CD1c-positive myeloid dendritic cell (primary cell): ENCODE measurements around the gene TMEM158.

Experiments used
- DNase-seq: peaks from one replicate; pipeline ENCODE4 v3.0.0-alpha.2; 2016; ENCODE audit errors: extremely low spot score

Gene TMEM158

DNA sequence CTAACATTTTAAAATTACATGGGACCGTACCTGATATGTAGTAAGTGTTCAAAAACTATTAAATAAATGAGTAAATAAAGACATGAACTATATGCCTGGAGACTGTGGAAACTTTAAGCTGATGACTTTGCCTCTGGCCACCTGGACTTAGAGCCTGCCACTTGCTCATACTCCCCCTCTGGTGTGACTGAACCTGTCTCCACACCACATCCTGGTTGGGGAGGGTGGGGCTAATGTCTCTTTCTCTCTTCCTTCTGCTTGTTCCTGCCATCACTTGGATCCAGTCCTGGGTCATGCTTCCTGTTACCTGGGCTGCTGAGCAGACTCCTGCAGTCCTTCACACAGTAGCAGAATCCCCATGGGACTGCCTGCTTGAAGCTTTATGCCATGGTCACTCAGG is 8.2 kb upstream of the TMEM158 start:
- no peak for DNase-seq

GRCh38 chr3:45232521-45232920 is 6.4 kb upstream of the TMEM158 start:
- no peak for DNase-seq

DNA sequence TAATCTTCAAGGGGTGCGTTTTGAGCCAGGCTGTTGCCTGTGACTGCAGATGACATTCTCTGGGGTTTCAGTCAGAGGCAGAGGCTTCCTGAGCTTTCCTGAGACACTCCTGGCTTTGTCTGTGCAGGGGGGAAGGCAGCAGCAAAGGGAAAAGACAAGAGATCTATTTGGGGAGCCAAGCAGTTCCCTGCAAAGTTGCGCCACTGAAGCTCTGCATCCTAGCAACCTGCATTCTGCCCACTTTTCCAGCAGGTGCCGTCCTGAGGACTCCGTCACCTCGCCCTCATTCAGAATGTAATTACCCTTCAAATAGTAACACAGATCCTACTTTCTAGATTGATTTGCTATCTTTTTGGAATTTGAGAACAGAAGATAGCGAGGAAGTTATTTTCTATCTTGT is 1.9 kb upstream of the TMEM158 start:
- no peak for DNase-seq

- DNase-seq: no peak
Measured at GRCh38 chr3:45227071-45227820, 1.2 kb upstream of the TMEM158 start.

- peak; percentile 39 for DNase-seq
Measured at GRCh38 chr3:45225465-45226205, 452 bp downstream of the TMEM158 start.

DNA sequence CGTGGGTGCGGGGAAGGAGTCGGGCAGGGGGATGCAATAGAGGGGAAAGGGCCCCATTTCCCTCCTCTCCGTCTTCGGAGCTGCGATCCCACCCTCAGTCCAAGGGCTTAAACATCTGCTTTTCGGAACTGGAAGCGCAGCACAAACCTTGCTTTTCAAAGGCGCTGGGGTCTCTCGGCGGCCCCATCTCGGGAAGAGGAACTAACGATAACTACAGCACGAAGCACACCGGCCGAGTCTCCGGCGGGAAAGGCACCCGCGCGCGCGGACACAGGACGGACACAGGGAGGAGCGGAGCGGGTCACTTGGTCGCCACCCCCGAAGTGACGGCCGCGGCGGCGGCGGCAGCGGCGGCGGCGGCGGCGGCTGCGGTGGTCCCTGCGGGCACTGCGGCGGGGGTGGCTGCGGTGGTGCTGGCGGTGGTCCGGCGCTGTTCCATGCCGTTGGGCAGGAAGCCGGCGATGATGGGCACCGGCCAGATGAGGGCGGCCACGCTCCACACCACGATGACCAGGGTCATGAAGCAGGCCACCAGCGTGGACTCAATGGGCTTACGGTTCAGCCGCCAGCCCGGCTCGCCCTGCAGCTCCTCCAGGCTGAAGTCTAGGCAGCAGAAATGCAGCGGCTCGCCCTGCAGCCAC is 1.1 kb downstream of the TMEM158 start:
- peak; percentile 74 for DNase-seq

GRCh38 chr3:45223889-45224727 is 2.0 kb downstream of the TMEM158 start:
- peak; percentile 37 for DNase-seq

DNA sequence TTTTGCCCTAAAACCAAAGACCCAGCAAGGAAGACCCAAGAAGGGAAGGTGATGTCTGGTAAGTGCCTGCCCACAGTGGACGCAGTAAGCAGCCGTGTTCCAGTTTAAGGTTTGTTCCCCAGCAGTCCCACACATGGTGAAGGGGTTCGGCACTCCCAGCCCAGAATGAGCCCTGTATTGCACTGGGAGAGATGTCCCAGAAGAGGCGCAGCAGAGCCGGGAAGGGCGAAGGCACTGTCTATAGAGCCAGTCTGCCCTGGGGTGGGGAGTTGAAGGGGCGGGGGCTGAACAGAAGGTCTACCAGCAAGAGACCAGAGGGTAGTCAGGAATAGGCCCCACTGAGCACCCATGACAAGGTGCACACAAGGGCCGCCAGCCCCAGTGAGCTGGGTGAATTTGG is 6.4 kb downstream of the TMEM158 start:
- no peak for DNase-seq

DNA sequence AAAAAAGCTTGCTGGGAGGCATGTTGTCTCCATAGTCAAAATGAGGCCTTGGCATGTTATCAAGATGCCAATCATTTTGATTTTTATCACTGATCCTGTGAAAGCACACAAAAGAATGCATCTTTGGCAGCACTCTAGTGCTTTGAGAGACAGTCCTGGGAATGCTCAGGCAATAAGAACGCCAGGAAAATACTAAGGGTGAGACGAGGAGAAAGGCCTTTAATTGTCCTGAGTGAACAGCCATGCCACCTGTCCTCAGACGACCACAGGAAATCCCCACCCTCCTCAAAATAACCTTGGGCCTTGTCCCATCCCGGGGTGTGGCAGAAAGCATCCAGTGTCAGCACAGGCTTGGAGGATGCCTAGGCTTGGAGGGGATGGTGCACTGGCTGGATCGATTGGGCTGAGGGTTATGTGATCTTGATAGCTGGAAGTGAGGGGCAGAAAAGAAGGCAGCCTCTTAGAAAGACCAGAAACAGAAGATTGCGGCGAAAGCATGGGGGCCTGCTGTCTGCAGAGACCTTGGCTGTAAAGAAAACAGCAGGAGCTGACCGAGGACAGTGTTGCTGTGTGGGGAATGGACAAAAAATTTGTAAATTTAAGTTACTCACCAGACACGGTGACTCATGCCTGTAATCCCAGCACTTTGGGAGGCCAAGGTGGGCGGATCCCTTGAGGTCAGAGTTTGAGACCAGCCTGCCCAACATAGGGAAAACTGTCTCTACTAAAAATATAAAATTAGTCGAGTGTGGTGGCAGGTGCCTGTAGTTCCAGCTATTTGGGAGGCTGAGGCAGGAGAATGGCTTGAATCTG is 7.3 kb downstream of the TMEM158 start:
- DNase-seq: peak; percentile 26

GRCh38 chr3:45216021-45216609 is 10.0 kb downstream of the TMEM158 start:
- no peak for DNase-seq

DNA sequence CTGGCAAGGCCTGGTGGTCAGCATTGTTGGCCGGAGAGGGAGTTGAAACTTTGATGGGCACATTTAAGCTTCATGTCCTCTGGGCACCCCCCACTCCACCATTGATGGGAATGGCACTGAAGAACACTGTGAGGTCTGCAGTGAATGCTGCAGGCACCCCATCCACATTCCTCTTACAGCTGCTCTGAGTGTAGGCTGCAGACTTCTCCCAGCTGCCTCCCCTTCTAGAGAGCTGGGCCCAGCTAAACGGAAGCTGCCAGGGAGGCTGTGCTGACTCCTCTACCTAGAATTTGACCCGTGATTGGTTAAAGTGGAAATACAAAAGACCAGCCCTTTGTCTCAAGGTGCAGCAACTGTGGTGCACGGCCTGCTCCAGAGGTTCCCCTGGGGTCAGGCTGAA is 10.6 kb downstream of the TMEM158 start:
- DNase-seq: no peak

DNA sequence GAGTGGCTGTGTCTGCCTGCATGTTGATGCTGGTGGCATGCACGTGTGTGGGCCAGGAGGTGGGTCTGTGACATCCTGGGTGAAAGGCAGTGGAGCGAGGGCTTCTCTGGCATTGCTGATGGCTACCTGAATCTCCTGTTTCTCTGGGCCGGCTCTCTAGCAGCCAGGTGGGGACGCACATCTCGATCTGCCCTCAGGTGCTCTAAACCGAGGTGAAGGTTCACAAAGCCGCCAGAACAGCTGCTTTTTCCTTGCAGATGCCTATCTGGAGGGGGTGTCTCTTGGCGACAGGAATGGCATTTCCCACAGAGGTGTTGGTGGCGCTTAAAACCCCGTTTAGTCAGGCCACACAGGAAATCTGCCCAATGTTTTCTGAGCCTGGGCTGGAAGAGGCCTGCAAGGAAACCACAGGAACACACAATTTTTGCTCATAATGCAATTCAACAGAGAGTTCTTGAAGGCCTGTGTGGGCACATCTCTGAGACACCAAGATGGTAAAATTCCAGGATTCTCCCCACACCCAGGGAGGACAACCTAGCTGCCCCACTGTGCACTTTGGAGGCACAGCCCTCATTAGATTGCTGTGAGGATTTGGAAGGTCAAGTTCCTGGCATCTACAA is 11.9 kb downstream of the TMEM158 start:
- no peak for DNase-seq

- no peak for DNase-seq
Measured at GRCh38 chr3:45212095-45212468, 14.0 kb downstream of the TMEM158 start.

DNA sequence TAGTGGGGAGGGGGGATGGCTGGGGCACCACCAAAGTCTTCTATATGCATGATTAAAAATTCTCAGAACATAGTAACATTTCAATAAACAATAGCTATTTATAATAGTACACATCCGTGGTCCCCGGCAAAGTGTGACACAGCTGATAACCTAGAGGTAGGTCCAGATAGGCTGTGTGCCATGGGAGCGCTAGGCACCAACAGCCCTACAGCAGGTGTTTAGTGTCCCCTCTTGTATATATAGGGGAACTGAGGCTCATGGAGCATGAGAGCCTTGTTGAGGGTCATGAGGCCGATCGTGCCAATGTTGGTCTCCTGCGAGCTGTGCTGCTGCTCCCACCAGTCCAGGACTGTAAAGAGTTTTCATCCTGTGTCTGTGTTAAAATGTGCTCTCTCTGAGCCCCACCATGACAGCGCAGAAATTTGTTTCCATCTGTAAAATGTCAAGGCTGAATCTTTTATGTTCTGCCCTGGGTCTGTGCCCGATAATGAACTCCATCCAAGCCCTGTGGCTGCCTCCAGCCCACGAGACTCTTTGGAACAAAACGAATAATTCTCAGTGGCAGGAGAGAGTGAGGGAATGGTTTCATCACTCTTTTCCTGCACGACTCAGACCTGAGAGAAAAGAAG is 14.5 kb downstream of the TMEM158 start:
- no peak for DNase-seq

- DNase-seq: peak; percentile 79
Measured at GRCh38 chr3:45210308-45211041, 15.6 kb downstream of the TMEM158 start.

GRCh38 chr3:45209526-45209925 is 16.6 kb downstream of the TMEM158 start:
- no peak for DNase-seq

DNA sequence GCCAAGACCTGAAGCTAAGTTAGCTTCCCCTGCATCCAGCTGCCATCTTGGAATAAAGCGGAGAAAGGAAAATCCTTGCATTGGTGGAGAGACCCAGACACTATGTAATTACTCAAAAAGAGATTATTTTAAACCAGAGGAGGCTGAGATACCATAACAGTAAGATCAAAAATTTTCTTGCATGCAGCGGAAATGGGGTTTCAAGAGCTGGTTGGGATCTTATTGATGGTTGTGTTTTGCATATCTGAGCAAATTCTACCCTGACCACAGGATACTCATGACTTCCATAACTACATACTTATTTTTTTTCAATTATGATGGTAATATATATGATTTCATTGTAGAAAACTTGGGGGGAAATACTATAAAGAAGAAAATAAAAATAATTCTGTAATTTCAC is 17.5 kb downstream of the TMEM158 start:
- no peak for DNase-seq

- DNase-seq: peak; percentile 7
Measured at GRCh38 chr3:45207446-45207845, 18.6 kb downstream of the TMEM158 start.

- DNase-seq: peak; percentile 46
Measured at GRCh38 chr3:45205126-45205525, 21.0 kb downstream of the TMEM158 start.
